Omental fat pad (tissue), 4 donors: Measurements from ENCODE around the gene HPDL. TPM values are rescaled to one million over a fixed set of nuclear protein-coding genes. Genes with fewer than 3 reads are reported as not detected.

Source experiments
- ATAC-seq: fragments of 150-250 bp; one replicate; pipeline ENCODE4 v1.9.1; 2016; ENCODE audit warnings: mild to moderate bottlenecking, moderate library complexity; ENCODE audit not compliant: low FRiP score
- DNase-seq: peaks from one replicate; pipeline ENCODE4 v3.0.0-alpha.2; 2019; ENCODE audit warnings: low spot score
- CTCF ChIP-seq, 3 donors: fragments of 450-650 bp; IDR thresholded peaks; one replicate each; pipeline ENCODE4 v1.5.1; 2016 to 2017; ENCODE audit warnings: antibody characterized with exemption in 3 of 3, mild to moderate bottlenecking in 3 of 3, moderate library complexity in 2 of 3
- total RNA-seq, 4 donors: library from RNA; depleted of rRNA; stranded (reverse); fragments of >200 nt; gene quantifications; one replicate each; pipeline ENCODE4 v1.1.0, GENCODE V29; 2016

HPDL gene
- total RNA-seq, 4 donors from 2014 or later, result 2.0 TPM; not detected in 3

DNA sequence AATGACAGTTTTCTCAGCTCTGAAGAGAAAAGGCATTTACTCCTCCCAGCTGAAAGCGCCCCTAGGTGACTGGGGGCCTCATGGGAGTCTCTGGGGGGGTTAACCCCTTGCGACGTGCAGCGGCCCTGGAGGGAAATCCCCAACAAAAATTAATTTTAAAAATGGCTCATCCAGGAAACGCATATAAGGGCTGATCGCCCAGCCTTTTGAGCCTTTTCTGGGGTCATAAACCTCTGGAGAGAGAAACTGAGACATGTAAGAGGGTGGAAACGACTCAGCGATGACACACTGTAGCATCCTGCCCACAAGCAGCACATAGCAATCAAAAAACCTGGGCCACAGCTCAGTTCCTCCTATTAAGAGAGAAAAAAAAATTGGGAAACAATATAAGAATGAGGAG is 20.4 kb upstream of the HPDL start:
- DNase-seq (no peak), ATAC-seq (no peak)
- no peak for TF ChIP-seq CTCF (IDR thresholded peaks at IDR 0.05)

- no peak for DNase-seq
- ATAC-seq, result no peak
- TF ChIP-seq CTCF (IDR thresholded peaks at IDR 0.05), result no peak
Measured at GRCh38 chr1:45306905-45307304, 19.8 kb upstream of the HPDL start.

DNA sequence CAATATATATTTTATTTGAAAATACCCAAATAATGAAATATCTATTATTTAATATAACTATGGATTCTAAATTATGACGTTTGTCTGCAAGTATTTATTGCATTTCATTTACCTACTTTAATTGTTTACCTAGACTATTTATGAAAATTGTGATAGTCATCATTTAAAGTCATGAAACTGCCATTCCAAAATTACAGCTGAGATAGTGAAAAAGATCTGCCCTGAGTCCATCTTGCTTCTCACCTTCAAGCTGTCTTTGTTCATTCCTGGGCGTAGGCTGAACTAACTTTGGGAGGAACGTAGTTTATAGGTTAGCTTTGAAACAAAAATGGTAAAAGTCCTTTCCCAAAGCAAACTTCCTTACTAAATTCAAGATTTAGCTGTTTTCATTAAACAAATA is 12.4 kb upstream of the HPDL start:
- no peak for ATAC-seq
- no peak for TF ChIP-seq CTCF (IDR thresholded peaks at IDR 0.05)
- no peak for DNase-seq

DNA sequence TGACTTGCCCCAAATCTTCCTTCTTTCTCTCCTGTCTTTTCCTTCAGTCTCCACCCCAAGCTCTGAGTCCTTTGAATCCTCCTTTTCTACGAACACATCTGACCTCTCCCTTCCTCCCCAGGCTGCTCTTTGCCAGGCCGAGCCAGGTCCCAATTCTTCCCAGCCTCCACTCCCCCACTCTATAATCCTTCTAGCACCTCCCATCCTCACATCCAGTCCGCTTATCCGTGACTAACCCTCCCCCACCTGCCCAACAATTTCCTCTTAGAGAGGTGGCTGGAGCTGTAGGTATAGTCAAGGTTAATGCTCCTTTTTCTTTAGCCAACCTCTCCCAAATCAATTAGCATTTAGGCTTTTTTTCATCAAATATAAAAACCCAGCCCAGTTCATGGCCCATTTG is 9.5 kb upstream of the HPDL start:
- ATAC-seq (no peak), DNase-seq (no peak)
- no peak for TF ChIP-seq CTCF (IDR thresholded peaks at IDR 0.05)

GRCh38 chr1:45319761-45320160 is 6.9 kb upstream of the HPDL start:
- ATAC-seq, result no peak
- no peak for DNase-seq
- no peak for TF ChIP-seq CTCF (IDR thresholded peaks at IDR 0.05)

GRCh38 chr1:45321444-45321843 is 5.3 kb upstream of the HPDL start:
- DNase-seq (no peak), ATAC-seq (no peak)
- TF ChIP-seq CTCF (IDR thresholded peaks at IDR 0.05), result no peak

DNA sequence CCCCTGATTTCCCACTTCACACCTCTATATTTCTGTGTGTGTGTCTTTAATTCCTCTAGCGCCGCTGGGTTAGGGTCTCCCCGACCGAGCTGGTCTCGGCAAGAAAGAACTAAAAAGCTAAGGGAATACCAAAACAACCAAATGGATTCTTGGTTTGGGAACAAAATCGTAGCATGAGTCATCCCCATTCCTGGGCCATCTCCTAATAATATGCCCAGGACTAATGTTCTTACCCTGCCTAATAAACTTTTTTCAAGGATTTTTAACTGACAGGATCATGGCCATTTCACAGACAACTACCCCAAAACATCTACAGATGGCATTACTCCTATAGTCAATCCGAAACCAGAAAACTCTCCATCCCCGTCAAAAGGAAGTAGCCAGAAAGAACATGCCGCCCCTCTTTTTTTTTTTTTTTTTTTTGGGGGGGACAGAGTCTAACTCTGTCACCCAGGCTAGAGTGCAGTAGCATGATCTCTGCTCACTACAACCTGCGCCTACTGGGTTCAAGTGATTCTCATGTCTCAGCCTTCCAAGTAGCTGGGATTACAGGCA is 4.1 kb upstream of the HPDL start:
- ATAC-seq (no peak), DNase-seq (no peak)
- no peak for TF ChIP-seq CTCF (IDR thresholded peaks at IDR 0.05)
